A549 treated with RU486 at 1 μM for 4 hours (cell line): ENCODE data around the gene GET3. TPM values are rescaled to one million over a fixed set of nuclear protein-coding genes. Genes with fewer than 3 reads are reported as not detected.

Source experiments
- total RNA-seq: library from RNA; stranded (reverse); fragments of 200-300 nt; extraction: Qiagen RNA extraction; gene quantifications from 5 replicates; pipeline ENCODE4 v1.2.3, GENCODE V29; 2022; ENCODE audit warnings: low read depth

Gene GET3
- total RNA-seq, result 70.9 to 96.0 TPM (median 93.4 TPM) in 5 replicates

GRCh38 chr19:12736995-12737834 lies at the start of gene GET3:
Gene GET3 (plus strand): TSS chr19:12737497. CDS start chr19:12737506, 9 bp downstream.

GRCh38 chr19:12696366-12697335 lies 40.6 kb upstream of the GET3 start, which contains the start of gene FBXW9:
Gene FBXW9 (minus strand): TSS chr19:12696631. CDS start chr19:12696581, 50 bp downstream.

GRCh38 chr19:12723641-12724426 lies 13.5 kb upstream of the GET3 start, which contains the start of gene TNPO2:
Gene TNPO2 (minus strand): TSS chr19:12723932. CDS start chr19:12720977, 2,955 bp downstream.

GRCh38 chr19:12751635-12752034 lies 14.3 kb downstream of the GET3 start, which contains the start of gene BEST2:
Gene BEST2 (plus strand): TSS chr19:12751791. CDS start chr19:12752593, 802 bp downstream.

GRCh38 chr19:12774588-12775555 lies 37.6 kb downstream of the GET3 start, which contains the start of gene HOOK2:
Gene HOOK2 (minus strand): TSS chr19:12775552. CDS start chr19:12775449, 103 bp downstream.

GRCh38 chr19:12791345-12792050 lies 54.2 kb downstream of the GET3 start, which contains the start of gene JUNB:
Gene JUNB (plus strand): TSS chr19:12791486. CDS start chr19:12791772, 286 bp downstream.

Other genes with a start within 250 kb of the GET3 start
- gene ZNF564, start 186.0 kb upstream of the GET3 start, total RNA-seq, result 0.95 to 2.9 TPM (median 2.1 TPM) in 5 replicates
- 0.45 to 0.81 TPM (median 0.66 TPM) in 5 replicates for gene ZNF490, start 126.7 kb upstream of the GET3 start, total RNA-seq
- 4.3 to 6.2 TPM (median 5.3 TPM) in 5 replicates for gene ZNF791, start 126.6 kb upstream of the GET3 start, total RNA-seq
- gene MAN2B1, start 70.8 kb upstream of the GET3 start, total RNA-seq, result 16.4 to 21.2 TPM (median 17.4 TPM) in 5 replicates
- 7.9 to 11.6 TPM (median 10.0 TPM) in 5 replicates for gene WDR83, start 70.7 kb upstream of the GET3 start, total RNA-seq
- 40.7 to 54.1 TPM (median 49.5 TPM) in 5 replicates for gene DHPS, start 55.6 kb upstream of the GET3 start, total RNA-seq
- not detected in 5 replicates for gene GNG14, start 49.5 kb upstream of the GET3 start, total RNA-seq
- gene FBXW9, start 40.9 kb upstream of the GET3 start, total RNA-seq, result 8.2 to 13.6 TPM (median 11.5 TPM) in 5 replicates
- 27.4 to 35.2 TPM (median 32.5 TPM) in 5 replicates for gene TNPO2, start 13.6 kb upstream of the GET3 start, total RNA-seq
- 156 to 216 TPM (median 205 TPM) in 5 replicates for gene TRIR, start 2.8 kb upstream of the GET3 start, total RNA-seq
- 0.05 to 0.14 TPM in 2 of 5 replicates, not detected in the others for gene BEST2, start 14.3 kb downstream of the GET3 start, total RNA-seq
- gene HOOK2, start 38.1 kb downstream of the GET3 start, total RNA-seq, result 8.1 to 12.5 TPM (median 9.9 TPM) in 5 replicates
- 86.0 to 165 TPM (median 133 TPM) in 5 replicates for gene JUNB, start 54.0 kb downstream of the GET3 start, total RNA-seq
- gene PRDX2, start 64.3 kb downstream of the GET3 start, total RNA-seq, result 0.48 to 1.4 TPM (median 0.76 TPM) in 5 replicates
- 0.70 to 17.2 TPM (median 12.5 TPM) in 4 of 5 replicates, not detected in the other for gene THSD8, start 64.6 kb downstream of the GET3 start, total RNA-seq
- gene RNASEH2A, start 69.1 kb downstream of the GET3 start, total RNA-seq, result 32.3 to 49.1 TPM (median 44.2 TPM) in 5 replicates
- gene RTBDN, start 97.1 kb downstream of the GET3 start, total RNA-seq, result 0.10 to 0.34 TPM (median 0.22 TPM) in 4 of 5 replicates, not detected in the other
- 1.1 to 2.5 TPM (median 1.6 TPM) in 5 replicates for gene MAST1, start 101.0 kb downstream of the GET3 start, total RNA-seq
- gene DNASE2, start 144.0 kb downstream of the GET3 start, total RNA-seq, result 25.6 to 33.3 TPM (median 31.1 TPM) in 5 replicates
- not detected in 5 replicates for gene KLF1, start 149.7 kb downstream of the GET3 start, total RNA-seq
- gene GCDH, start 153.7 kb downstream of the GET3 start, total RNA-seq, result 9.1 to 10.2 TPM (median 9.5 TPM) in 5 replicates
- 0.33 to 0.79 TPM (median 0.42 TPM) in 5 replicates for gene SYCE2, start 181.8 kb downstream of the GET3 start, total RNA-seq
- 65.9 to 84.1 TPM (median 74.6 TPM) in 5 replicates for gene FARSA, start 196.2 kb downstream of the GET3 start, total RNA-seq
- 505 to 682 TPM (median 539 TPM) in 5 replicates for gene CALR, start 201.1 kb downstream of the GET3 start, total RNA-seq
- 68.9 to 85.3 TPM (median 84.8 TPM) in 5 replicates for gene RAD23A, start 208.4 kb downstream of the GET3 start, total RNA-seq
- gene GADD45GIP1, start 219.7 kb downstream of the GET3 start, total RNA-seq, result 33.1 to 59.6 TPM (median 54.1 TPM) in 5 replicates
- not detected in 5 replicates for gene DAND5, start 232.1 kb downstream of the GET3 start, total RNA-seq